DOHH2 (cell line): ENCODE measurements around the gene GPR183.

Experiments used
- H3F3A ChIP-seq: fragments of 200-600 bp; sonication (generic), shearing (Covaris generic); 2 replicates; pipeline ENCODE4 v1.6.0; 2016; ENCODE audit warnings: antibody characterized with exemption, mild to moderate bottlenecking; ENCODE audit not compliant: control insufficient read depth, insufficient read depth
- H3K27ac ChIP-seq: fragments of 200-600 bp; sonication (generic); 2 replicates; pipeline ENCODE4 v1.5.1; 2014; ENCODE audit warnings: low read depth, mild to moderate bottlenecking, low read length, moderate library complexity
- H3K27me3 ChIP-seq: fragments of 200-600 bp; sonication (generic); 2 replicates; pipeline ENCODE4 v1.6.1; 2014; ENCODE audit warnings: mild to moderate bottlenecking, low read length, mixed read lengths; ENCODE audit not compliant: control insufficient read depth
- H3K36me3 ChIP-seq: fragments of 200-600 bp; sonication (generic); 2 replicates; pipeline ENCODE4 v1.6.1; 2014; ENCODE audit warnings: mild to moderate bottlenecking, low read length, moderate library complexity, mixed read lengths; ENCODE audit not compliant: control insufficient read depth
- H3K4me1 ChIP-seq: fragments of 200-600 bp; sonication (generic); 2 replicates; pipeline ENCODE4 v1.6.1; 2014; ENCODE audit warnings: mild to moderate bottlenecking, low read length, mixed read lengths; ENCODE audit not compliant: control insufficient read depth
- H3K4me2 ChIP-seq: fragments of 200-600 bp; sonication (generic); 2 replicates; pipeline ENCODE4 v1.6.0; 2014; ENCODE audit warnings: mild to moderate bottlenecking, low read length, moderate library complexity
- H3K4me3 ChIP-seq: fragments of 200-600 bp; sonication (generic); 2 replicates; pipeline ENCODE4 v1.5.1; 2014; ENCODE audit warnings: mild to moderate bottlenecking, low read length, mixed read lengths
- H3K79me2 ChIP-seq: fragments of 200-600 bp; sonication (generic); 2 replicates; pipeline ENCODE4 v1.6.1; 2014; ENCODE audit warnings: mild to moderate bottlenecking, low read length, mixed read lengths; ENCODE audit not compliant: control insufficient read depth
- H3K9me2 ChIP-seq: fragments of 200-600 bp; sonication (generic); replicated peaks from 2 replicates; pipeline ENCODE4 v1.6.1; 2014; ENCODE audit warnings: mild to moderate bottlenecking, low read length, mixed read lengths; ENCODE audit not compliant: control insufficient read depth
- H3K9me3 ChIP-seq: fragments of 200-600 bp; sonication (generic); 2 replicates; pipeline ENCODE4 v1.6.1; 2014; ENCODE audit warnings: antibody characterized with exemption, low read length, mixed read lengths; ENCODE audit not compliant: control insufficient read depth, insufficient read depth
- H4K20me1 ChIP-seq: fragments of 200-600 bp; sonication (generic); 2 replicates; pipeline ENCODE4 v1.6.0; 2014; ENCODE audit warnings: low read depth, mild to moderate bottlenecking, antibody characterized with exemption, low read length, moderate library complexity; ENCODE audit not compliant: control insufficient read depth, insufficient read depth
- EZH2phosphoT487 ChIP-seq: fragments of 200-600 bp; sonication (generic); IDR thresholded peaks from 2 replicates; pipeline ENCODE4 v1.6.1; 2017; ENCODE audit warnings: borderline replicate concordance, mild to moderate bottlenecking, antibody characterized with exemption, low read length, moderate library complexity, mixed read lengths
- TF ChIP-seq, protein P1 (sequence below): fragments of 200-600 bp; sonication (generic); IDR thresholded peaks from one replicate; pipeline ENCODE4 v1.5.1; 2014; ENCODE audit warnings: antibody characterized with exemption, mild to moderate bottlenecking, low read depth, low read length; ENCODE audit not compliant: poor library complexity, severe bottlenecking

GPR183 gene, protein sequence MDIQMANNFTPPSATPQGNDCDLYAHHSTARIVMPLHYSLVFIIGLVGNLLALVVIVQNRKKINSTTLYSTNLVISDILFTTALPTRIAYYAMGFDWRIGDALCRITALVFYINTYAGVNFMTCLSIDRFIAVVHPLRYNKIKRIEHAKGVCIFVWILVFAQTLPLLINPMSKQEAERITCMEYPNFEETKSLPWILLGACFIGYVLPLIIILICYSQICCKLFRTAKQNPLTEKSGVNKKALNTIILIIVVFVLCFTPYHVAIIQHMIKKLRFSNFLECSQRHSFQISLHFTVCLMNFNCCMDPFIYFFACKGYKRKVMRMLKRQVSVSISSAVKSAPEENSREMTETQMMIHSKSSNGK

DNA sequence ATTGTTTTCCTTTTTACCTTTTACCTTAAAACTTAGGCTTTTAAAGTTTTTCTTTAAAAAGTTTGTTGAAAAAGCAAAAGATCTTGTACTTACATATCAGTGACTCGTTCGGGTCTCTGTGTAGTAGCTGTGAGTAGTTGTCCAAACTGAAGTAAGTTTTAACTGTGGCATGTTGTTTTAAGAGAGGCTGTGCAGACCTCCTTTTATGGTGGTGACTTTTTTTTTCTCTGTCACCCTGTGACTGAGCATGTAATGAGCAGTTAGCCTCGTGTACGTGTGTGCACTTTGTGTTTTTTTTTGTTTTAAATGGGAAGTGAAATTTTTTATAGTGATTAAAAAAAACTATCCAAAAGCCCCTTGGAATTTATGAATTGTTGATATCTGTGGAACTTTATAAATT is at the start of gene GPR183:
GPR183 (minus strand) TSS at position 153 of the 400 bp plus-strand sequence. CDS start 11,254 bp downstream, outside the sequence.
- H3K9me2 ChIP-seq: no peaks in the 10 kb centered on the region
- H3K36me3 ChIP-seq: peaks cover 11% of the 10 kb centered on the region
- peaks cover 28% of the 10 kb centered on the region for H3K4me1 ChIP-seq
- peaks cover 19% of the 10 kb centered on the region; the same call in 1 of the 2 replicates for H4K20me1 ChIP-seq
- H3K79me2 ChIP-seq: 0 out of 2 replicates have a peak, but pooled peaks cover 2% of the 10 kb centered on the region
- no peak for TF ChIP-seq EZH2phosphoT487
- TF ChIP-seq, protein P1, sequence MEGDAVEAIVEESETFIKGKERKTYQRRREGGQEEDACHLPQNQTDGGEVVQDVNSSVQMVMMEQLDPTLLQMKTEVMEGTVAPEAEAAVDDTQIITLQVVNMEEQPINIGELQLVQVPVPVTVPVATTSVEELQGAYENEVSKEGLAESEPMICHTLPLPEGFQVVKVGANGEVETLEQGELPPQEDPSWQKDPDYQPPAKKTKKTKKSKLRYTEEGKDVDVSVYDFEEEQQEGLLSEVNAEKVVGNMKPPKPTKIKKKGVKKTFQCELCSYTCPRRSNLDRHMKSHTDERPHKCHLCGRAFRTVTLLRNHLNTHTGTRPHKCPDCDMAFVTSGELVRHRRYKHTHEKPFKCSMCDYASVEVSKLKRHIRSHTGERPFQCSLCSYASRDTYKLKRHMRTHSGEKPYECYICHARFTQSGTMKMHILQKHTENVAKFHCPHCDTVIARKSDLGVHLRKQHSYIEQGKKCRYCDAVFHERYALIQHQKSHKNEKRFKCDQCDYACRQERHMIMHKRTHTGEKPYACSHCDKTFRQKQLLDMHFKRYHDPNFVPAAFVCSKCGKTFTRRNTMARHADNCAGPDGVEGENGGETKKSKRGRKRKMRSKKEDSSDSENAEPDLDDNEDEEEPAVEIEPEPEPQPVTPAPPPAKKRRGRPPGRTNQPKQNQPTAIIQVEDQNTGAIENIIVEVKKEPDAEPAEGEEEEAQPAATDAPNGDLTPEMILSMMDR: no peak
- no peaks in the 10 kb centered on the region for H3K27me3 ChIP-seq
- H3K4me2 ChIP-seq: peak within 1 kb of the TSS; percentile 25
- no peak within 1 kb of the TSS for H3K27ac ChIP-seq
- no peaks in the 10 kb centered on the region for H3K9me3 ChIP-seq
- H3K4me3 ChIP-seq: peak within 1 kb of the TSS; percentile 17; the same call in 1 of the 2 replicates
- H3F3A ChIP-seq: 0 out of 2 replicates have a peak, but pooled peaks cover 5% of the 10 kb centered on the region

DNA sequence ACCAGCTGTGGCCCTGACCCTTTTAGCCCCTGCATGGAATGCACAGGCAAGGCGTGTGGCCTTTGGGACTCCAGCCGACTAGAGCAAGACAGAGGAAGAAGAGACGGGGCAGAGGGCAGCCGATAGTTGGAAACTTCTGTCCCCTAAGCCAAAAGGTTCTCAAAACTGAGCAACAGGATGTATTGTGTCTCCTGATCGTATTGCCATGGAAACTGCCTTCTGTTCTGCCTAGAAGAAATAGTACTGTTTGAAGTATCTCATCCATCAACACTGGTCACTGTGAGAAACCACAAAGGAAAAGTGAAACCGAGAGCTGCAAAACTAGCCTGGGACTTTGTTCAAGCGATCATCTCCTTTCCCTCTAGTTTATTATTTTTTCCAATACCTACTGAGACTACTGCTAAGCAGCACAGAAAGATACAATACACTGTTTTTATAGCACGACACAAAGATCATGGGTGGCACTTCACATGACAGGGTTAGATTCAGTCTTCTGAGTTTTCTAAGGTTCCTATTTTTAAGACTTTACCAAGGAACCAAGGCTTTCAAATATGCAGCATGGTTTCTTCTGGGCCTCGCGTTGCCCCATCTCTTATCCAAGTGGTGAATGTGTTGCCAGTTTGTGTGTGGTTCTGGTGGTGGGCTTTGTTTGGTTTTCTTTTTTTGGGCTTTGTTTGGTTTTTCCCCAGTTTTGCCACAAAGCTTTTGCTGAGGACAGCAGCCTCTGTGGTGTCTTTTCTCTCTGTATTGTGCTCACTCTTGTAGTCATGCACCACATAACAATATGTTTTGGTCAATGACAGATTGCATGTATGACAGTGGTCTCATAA is 49.3 kb upstream of the GPR183 start:
- Histone ChIP-seq H3K79me2 (no peaks in the 10 kb centered on the region), H3K4me2 (no peak overlapping the region), H3K27ac (no peak overlapping the region), H3K36me3 (peaks cover 22% of the 10 kb centered on the region), H3K27me3 (no peaks in the 10 kb centered on the region), H4K20me1 (0 out of 2 replicates have a peak, but pooled peaks cover 3% of the 10 kb centered on the region), H3K9me3 (no peaks in the 10 kb centered on the region), H3F3A (no peaks in the 10 kb centered on the region), H3K4me1 (no peaks in the 10 kb centered on the region), H3K9me2 (no peaks in the 10 kb centered on the region), H3K4me3 (no peak overlapping the region)
- TF ChIP-seq EZH2phosphoT487: no peak
- TF ChIP-seq, protein P1: no peak

DNA sequence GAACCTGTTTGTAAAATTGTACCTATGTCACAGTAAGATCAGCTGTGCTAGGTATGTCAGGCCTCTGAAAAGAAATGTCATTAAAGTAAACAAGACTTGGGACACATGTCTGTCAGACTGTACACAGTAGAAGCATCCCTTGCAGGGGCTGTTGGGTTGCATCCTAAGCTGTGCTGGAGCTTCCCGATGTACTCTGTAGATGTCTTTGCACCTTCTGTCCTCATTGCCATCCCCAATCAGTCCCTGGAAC is 48.7 kb upstream of the GPR183 start:
- Histone ChIP-seq H3K4me1 (no peaks in the 10 kb centered on the region), H3K36me3 (peaks cover 22% of the 10 kb centered on the region), H3K4me3 (no peak overlapping the region), H3F3A (no peaks in the 10 kb centered on the region), H3K27me3 (no peaks in the 10 kb centered on the region), H3K27ac (no peak overlapping the region), H3K4me2 (no peak overlapping the region), H4K20me1 (0 out of 2 replicates have a peak, but pooled peaks cover 3% of the 10 kb centered on the region), H3K9me2 (no peaks in the 10 kb centered on the region), H3K79me2 (no peaks in the 10 kb centered on the region), H3K9me3 (no peaks in the 10 kb centered on the region)
- TF ChIP-seq, protein P1: no peak
